ENCODE measurements around the gene EHD1.
A peak's percentile ranks its signal among the peaks of the same experiment; 100 is the strongest.
"Not testable (repeated sequence)": the region's sequence is repeated elsewhere in the genome, so short reads cannot be mapped to it uniquely, and the experiment has no call there.

EHD1 gene

DNA sequence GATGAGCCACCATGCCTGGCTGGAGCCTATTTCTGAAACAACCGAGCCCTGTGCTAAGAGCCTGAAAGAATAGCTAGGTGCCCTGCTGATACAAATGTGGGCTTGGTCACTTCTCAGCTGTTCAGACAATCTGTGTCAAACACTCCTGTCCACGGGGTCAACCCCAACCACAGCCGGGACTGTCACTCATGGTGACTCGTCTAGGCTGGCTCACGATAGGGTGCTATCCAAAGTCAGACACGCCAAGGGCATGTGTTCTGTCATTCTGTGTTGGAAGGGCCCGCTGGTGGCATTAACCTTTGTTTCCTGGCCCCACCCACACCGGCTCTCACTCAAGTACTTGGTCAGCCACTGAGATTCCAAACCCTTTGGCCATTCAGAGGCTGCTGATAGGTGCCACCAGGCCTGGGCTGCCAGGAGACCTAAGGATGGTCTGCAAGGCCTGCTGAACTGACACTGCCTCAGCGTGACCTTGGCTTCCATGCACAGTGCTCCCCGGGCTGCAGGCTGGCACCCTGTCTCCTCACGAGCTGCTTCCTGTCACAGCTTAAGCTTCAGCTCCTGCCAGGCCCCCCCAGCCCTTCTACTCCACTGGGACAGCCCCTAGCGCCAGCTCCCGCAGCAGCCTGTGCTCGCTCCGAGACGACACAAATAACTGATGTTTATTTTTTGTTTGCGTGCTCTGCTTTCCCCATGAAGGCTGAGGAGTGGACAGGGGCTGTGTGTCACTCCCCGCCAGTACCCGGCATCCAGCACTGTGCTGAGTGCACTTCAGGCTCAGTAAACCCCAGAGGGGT is 19.8 kb downstream of the EHD1 start:
- DNase-seq (ENCODE audit: low read depth, low spot score), result no peak

DNA sequence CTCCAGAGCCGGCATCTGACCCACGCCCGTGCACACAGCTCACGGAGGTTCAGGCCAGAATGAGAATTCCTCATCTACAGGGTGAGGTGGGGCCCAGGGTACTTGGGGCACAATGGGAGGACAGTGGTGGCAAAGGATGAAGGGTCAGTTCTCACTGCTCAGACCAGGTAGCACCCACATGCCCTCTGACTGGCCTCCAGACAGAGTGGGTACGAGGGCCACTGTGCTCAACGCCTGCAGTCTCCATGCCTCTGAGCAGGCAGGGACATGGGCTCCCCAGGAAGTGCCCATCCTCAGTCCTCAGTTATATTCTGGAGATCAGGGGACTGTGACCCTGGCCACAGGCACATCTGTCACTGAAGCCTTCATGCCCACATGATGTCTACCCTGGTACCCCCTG is 20.9 kb downstream of the EHD1 start:
- no peak for DNase-seq (ENCODE audit: low read depth, low spot score)

DNA sequence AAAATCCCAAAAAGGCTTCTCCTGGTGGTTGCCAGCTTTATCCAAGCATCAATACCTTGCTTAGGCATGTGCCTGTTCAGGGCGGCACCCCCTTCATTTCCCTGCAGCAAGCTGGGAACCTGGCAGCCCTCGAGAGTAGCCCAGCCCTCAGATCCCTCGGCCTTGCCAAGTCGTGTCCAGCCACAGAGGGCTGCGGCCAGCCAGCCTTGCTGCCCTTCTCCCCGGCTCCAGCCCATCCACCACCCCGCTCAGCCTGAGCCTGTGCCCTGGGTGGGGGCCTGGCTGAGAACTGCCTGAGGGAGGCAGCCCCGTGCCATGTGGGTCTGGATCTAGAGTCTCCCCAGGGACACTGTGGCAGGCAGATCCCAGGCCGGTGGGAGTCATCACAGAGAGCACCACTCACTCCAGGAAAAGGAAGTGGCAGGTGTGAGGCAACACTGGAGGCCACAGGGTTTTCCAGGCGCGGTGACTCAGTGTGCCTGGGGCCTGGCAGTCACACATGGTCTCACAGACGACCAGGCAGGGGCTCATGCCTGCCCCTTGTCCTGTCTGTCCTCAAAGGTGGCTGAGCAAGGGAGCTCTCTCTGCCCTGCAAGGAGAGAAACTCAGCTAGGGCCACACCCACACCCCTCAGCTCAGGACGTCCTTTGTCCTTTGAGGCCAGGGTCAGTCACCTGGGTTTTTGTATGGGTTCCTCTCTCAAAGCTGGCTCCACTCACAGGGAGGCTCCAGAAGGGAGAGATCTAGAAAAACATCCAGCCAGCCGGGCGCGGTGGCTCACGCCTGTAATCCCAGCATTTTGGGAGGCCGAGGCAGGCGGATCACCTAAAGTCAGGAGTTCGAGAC is 21.8 kb downstream of the EHD1 start:
- DNase-seq (ENCODE audit: low read depth, low spot score), result no peak

DNA sequence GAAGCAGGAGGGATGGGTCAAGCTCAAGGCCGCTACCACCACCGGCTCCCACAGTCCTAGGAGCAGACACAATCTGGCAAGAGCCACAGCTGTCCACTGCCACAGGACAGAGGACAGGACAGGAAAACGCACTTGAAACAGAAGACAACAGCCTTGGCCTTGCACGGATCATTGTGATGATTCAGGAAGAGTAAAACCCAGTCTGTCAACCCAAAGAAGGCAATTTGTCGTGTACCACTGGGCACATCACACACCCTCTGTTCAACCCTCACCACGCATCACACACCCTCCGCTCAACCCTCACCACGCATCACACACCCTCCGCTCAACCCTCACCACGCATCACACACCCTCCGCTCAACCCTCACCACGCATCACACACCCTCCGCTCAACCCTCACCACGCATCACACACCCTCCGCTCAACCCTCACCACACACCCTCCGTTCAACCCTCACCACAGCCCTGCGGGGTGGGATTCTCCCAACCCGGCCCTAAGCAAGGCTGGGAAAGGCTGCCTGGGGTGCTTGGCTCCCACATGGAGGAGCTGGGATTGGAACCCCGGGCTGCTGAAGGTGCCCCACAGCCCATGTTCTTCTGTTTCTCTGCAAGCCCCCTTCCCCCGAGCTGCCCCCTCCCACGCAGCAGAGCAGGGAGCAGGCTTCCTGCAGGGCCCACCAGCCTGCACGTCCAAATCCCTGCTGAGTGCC is 22.7 kb downstream of the EHD1 start:
- no peak for DNase-seq (ENCODE audit: low read depth, low spot score)

DNA sequence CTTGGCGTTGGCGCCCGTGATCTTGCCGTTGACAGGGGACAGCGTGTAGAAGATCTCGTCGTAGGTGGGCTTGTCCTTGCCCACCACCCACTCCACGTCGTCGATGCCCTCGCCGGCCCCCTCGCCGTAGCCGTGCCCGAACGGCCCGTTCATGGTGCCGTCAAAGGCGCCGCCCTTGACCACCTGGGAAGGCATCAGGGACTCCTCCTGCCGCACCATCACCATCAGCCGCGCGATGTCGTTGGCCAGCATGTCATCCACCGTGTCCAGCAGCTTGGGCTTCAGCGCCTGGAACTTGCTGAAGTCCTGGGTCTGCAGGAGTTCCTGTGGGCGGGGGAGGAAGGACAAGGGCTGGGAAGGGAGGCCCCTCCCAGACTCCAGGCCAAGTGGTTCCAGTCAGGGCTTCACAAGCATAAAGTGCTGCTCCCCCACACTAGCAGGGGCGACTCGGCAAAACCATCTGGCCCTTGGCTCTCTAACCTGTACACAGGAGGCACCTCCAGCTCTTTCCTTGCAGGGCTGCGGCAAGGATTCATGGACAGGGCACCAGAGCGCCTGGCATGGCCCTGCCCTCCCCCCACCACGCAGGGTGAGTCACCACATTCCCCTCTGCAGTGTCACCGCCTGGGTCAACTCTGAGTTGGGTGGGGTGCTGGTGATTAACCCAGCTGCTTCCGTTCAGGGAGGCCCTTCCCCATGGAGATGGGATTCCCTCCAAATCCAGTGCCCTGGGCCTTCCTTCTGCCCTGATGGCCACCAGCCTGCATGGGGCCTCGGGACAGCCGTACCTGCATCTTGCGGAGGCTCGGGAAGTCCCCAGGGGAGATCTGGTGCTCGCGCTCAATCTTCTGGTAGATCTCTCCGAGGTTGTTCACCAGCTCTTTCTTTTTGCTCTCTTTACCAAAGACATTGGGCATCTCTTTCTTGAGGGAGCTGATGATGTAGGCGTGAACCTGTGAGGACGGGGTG is 23.6 kb downstream of the EHD1 start:
- DNase-seq (ENCODE audit: low read depth, low spot score), result no peak

DNA sequence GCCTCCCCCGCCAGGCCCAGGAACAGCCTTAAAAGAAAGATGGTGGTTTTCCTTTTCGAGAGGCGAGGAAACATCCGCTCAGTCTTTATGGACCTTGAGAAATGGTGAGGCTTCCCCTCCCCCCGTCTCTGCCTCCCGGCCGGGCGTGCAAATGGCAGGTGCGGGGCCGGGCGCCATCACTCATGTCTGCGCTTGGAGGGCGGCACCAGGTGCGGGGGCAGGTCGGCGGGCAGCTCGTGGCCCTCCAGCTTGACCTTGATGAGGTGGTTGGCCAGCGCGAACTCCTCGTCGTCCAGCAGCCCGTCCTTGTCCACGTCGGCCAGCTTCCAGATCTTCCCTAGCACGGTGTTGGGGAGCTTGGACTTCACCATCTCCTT is 24.3 kb downstream of the EHD1 start:
- DNase-seq (ENCODE audit: low read depth, low spot score), result no peak

DNA sequence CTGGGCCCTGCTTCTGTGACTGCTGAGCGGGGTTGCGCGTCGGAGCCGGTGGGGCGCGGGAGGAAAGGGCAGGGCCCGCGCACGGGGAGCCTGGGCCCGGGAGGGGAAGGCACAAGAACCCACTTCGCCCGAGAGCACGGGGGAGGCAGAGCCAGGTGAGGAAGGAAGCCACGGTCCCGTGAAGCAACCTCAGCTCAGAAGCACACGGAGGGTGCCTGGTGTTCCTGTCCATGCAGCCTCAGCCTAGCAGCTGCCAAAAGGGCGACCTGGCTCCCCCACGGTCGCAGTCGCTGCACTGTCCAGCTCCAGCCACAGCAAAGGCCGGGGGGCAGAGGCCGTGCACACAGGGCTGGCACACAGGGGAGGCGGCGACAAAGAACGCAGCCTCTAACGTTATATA is 24.7 kb downstream of the EHD1 start:
- DNase-seq (ENCODE audit: low read depth, low spot score), result no peak

DNA sequence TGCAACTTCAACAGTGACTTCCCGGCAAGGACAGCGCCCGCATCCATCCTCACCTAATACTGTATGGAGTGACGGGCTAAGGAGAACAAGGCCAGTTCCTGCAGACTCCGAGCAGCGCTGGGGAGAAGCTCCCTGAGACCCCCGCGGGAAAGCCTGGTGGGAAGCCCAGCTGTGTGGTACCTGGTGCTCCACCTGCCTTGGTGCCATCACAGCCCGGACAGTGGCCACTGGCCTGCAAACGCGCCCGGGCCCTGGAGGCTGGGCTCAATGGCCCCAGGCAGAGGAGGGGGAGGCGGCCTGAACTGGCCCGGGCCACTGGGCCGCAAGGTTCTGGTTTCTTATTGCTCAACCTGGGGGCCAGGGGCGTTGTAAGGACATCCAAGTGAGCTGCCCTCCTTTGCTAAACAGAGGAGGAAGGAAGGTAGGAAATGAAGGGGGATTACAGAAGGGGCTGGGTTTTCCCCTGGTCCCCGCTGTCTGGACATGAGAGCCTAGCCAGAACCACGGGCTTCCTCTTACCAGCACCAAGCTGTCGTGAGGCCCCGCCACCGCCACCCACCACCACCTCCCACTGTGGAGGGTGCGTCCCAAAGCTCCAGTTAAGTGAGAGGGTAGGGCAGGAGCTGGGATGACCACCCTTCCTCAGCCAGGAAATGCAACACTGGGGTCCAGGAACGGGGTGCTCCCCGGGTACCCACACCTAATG is 25.5 kb downstream of the EHD1 start:
- DNase-seq (ENCODE audit: low read depth, low spot score), result no peak

DNA sequence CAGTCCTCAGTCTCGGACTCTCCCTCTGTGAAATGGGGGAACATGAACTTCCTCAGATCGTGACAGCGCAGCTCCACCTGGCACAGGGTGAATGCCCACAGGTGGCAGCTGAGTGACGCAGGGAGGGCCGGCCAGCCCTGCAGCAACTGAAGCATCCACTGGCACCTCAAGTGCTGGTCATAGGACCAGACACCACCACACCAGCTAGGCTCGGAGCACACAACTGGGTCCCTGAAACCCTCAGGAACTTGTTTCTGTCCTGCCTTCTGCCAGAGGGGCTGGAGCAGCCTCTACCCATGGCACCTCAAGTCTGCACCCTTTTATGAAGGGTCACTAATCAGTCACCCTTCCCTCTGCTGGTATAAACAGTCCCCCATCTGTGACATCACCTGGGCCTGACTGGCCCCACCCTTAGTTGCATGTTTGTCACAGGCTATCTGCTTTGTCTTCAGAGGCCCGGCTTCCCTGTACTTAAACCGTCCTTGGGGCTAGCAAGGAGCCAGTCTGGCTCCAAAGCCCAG is 26.5 kb downstream of the EHD1 start:
- DNase-seq (ENCODE audit: low read depth, low spot score), result no peak

DNA sequence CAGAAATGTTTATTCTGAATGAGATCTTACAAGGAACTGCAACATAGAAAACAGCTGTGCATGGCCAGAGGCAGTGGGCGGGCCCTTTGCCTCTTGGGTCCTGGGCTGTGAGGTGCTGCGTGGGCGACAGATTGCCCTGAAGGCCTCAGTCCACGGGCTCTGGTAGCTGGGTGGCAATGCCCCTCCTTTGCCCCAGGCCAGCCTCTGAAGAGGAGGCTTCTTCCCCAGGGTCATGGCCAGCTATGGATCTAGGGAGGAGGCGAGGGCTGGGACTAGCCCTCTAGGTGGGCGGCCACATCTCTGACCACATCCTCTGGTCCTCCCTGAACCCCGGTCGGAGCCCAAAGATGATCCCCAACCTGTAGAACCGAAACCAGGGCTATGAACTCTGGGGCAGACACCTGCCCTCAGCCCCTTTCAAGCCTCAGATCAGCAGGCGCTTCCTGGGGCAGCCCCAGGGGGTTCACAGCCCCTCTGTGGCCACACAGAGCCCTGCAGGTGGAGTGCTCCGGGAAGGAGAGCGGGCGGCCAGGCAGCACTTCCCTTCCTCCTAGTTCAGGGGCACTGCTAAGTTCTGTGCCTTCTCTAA is 27.3 kb downstream of the EHD1 start:
- no peak for DNase-seq (ENCODE audit: low read depth, low spot score)

DNA sequence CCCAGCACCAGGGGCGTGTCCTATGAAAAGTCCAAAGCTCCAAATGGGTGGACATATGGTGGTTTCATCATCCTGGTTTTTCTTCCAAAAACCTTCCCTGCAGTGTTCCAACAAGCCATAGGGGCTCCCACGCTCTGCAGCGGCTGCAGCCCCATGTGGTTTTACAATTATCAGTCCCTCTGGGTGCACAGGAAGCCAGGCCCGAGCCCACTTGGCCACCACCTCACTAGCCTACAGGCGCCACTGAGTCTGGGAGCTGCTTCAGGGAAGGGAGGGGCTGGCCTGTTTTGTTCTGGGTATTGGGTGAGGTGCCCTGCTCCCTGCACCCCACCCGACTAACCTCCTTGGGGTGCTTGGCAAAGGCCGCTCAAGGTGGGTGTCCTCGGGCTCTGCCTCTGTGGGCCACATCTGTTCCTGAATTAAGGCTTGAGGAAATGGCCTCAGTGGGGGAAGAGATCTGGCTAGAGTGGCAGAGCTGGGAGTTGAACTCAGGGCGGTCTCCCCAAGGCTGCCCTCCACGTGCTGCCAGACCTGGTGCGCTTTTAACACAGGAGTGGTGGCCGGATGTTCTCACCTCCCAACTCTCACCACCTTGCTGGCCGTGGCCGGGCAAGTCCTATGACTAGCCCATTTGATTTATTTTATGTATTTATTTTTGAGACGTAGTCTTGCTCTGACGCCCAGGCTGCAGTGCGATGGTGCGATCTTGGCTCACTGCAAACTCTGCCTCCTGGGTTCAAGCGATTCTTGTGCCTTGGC is 28.6 kb downstream of the EHD1 start:
- no peak for DNase-seq (ENCODE audit: low read depth, low spot score)

DNA sequence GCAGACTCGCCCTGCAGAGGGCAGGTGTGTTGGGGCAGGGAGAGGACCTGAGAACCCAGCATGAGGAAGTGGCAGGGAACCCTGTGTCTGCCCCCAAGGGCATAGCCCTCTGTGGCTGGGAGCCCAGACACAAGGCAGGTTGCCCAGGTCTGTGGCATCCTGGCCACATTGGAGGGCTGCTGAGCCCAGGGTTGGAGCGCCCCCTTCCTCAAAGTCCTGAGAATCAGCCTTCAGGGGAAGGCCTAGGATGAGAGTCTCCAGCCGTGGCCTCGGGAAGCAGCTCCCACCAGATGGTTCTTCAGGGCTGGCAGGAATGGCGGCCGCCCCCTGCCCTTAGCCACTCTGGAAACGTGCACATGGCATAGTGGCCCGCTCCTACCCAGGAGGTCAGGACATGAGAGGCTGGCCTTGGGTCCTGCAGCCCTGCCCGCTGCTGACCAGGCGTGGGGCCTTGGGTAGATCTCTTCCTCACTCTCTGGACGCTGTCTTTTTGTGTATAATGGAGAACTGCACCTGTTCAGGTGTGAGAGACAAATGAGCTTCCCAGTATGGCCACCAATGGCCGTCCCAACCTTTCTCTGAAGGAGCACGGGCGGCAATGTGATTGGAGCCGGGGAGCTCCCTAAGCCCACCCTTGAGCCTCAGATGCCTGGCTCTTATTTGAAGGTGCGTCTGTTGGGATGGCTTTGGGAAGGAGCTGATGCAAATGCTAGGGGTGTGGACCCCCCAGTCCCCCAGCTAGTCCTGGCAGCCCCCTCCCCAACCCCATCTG is 29.4 kb downstream of the EHD1 start:
- DNase-seq (ENCODE audit: low read depth, low spot score), result no peak

DNA sequence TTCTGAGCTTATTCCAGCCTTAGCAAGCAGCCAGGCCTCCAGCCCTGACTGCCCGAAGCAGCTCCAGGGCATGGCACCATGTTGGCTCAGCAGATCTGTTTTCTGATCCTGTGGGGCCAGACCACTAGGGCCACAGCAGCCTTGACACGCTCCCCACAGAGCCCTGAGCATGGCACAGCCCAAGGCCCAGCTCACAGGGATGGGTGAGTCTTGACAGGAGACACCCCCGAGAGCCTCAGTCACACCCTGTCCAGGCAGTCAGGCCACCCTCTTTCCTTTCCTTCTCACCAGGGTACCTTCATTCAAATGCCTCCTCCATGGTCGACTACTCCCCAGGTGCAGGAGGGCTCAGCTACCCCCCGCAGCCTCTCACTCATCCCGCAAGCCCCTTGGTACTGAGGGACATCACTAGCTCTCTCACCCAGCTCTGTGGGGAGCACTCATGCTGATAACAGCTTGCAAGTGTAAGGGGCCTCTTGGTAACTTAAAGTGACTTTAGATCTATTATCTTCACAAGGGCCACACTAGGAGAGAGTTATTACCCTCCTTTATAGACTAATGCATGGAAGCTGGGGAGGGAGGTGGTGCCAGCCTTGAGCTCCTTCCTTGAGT is 30.1 kb downstream of the EHD1 start:
- no peak for DNase-seq (ENCODE audit: low read depth, low spot score)

DNA sequence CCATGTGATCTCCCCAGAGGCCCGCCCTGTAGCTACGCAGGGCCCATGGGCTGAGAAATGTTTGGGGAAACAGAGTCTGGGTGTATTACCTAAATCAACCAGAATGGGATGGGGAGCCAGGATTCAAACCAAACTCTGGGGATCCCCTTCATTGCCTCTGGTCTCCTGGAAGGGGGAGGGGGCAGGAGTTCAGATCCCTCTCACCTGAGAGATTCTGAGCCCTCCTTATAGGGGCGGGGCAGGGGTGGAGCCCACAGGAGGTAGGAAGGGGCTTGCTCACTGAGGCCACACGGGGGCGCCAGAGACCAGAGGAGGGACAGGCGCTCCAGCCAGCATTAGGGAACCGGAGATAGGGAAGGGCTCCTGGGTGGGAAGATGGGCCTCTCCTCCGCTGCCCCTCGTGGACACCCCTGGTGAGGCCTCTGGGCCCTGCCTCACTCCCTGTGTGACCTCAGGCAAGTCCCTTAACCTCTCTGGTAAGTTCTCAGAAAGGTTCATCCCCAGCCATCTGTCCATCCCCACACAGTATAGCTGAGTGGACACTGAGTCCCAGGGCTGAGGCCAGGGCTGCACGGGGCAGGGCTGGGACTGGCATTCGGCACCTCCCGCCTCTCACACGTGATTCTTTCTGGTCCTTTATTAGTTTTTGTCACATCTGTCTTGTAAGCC is 31.3 kb downstream of the EHD1 start:
- peak; percentile 74 for DNase-seq (ENCODE audit: low read depth, low spot score)

DNA sequence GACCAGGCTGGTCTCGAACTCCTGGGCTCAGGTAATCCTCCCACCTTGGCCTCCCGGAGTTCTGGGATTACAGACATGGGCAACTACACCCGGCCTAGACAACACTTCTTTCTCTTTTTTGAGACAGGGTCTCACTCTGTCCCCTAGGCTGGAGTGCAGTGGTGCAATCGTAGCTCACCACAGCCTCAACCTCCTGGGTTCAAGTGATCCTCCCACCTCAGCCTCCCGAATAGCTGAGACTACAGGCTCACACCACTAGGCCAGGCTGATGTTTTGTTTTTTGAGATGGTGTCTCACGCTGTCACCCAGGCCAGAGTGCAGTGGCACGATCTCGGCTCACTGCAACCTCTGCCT is 32.7 kb downstream of the EHD1 start:
- DNase-seq (ENCODE audit: low read depth, low spot score), result not testable (repeated sequence)

DNA sequence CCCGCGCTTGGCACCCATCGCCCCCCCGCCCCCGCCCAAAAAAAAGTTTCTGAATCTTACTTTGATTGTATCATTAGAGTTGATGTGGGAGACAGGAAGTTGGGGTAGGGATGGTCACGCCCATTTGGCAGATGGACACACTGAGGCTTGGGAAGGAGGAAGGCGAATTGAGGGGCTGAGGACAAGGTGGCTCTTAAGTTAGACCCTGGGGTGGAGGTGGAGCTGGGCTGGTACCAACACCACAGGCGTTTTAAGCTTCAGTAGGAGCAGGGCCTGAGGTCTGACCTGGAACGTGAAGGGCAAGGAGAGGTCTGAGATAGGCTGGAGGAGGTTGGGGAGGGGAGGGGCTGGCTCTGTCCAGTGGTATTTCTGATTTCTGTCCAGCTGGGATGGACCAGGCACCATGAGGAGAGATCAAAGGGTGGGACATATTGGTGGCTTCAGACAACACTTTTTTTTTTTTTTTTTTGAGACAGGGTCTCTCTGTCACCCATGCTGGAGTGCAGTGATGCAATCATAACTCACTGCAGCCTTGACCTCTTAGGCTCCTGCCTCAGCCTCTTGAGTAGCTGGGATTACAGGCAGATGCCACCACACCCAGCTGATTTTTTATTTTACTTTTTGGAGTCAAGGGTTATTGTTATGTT is 33.2 kb downstream of the EHD1 start:
- no peak for DNase-seq (ENCODE audit: low read depth, low spot score)

Measured in smooth muscle cell of the brain vasculature (primary cell).